GM12878 (cell line): ENCODE data around the gene SIDT2. TPM values are rescaled to one million over a fixed set of nuclear protein-coding genes. Genes with fewer than 3 reads are reported as not detected.

ENCODE experiments used
- ATAC-seq: fragments of 200-7000 bp; cut with Tn5 transposase; 3 replicates; pipeline ENCODE4 v1.9.1; 2020; ENCODE audit warnings: mild to moderate bottlenecking, moderate library complexity
- BruUV-seq: library from RNA; stranded (reverse); fragments of 400-500 nt; replicated peaks from 2 replicates; lab custom pipeline; 2021; lab: Mats Ljungman, UMichigan
- CTCF ChIA-PET: fragments of 300-600 bp; sonication (Branson Sonifier 250); formaldehyde crosslinking; extraction: SDS; loops from one replicate; lab custom pipeline; 2021; ENCODE audit warnings: inconsistent platforms; lab: Yijun Ruan, JAX
- POLR2A ChIA-PET: fragments of 350-600 bp; formaldehyde crosslinking; extraction: SDS; loops from one replicate; lab custom pipeline; 2021; ENCODE audit warnings: inconsistent platforms; lab: Charles Lee
- RAD21 ChIA-PET: fragments of 300-600 bp; sonication (Branson Sonifier 250); formaldehyde crosslinking; loops from one replicate; lab custom pipeline; 2023; ENCODE audit warnings: antibody characterized with exemption; ENCODE audit not compliant: unreplicated experiment; lab: Charles Lee
- SMC1A ChIA-PET: fragments of 300-600 bp; sonication (Branson Sonifier 250); formaldehyde crosslinking; loops from one replicate; lab custom pipeline; 2023; ENCODE audit not compliant: unreplicated experiment, uncharacterized antibody; lab: Charles Lee
- DNase-seq: peaks from one replicate; pipeline ENCODE4 v3.0.0-alpha.2; 2011; ENCODE audit warnings: low read depth, low spot score
- FAIRE-seq: peaks from 3 replicates; lab custom pipeline; 2011; peaks lifted over from hg19 to GRCh38; lab: Jason Lieb, UNC
- H2AFZ ChIP-seq: 2 replicates; pipeline ENCODE4 v1.6.0; 2011; ENCODE audit warnings: low read depth, low read length, control low read depth; ENCODE audit not compliant: control insufficient read depth
- H3K27ac ChIP-seq: 2 replicates; pipeline ENCODE4 v1.5.1; 2011; ENCODE audit warnings: control low read depth; ENCODE audit not compliant: control insufficient read depth, insufficient read depth
- H3K27me3 ChIP-seq, 2 experiments: replicated peaks in 1 of 2; 2 replicates each; pipeline versions ENCODE4 v1.6.0 to v1.6.1; 2011; ENCODE audit warnings: low read length in 1 of 2; ENCODE audit not compliant: control insufficient read depth in 2 of 2, insufficient read depth in 2 of 2
- H3K36me3 ChIP-seq, 2 experiments: 2 replicates each; pipeline ENCODE4 v1.5.1; 2011; ENCODE audit warnings: low read length in 1 of 2; ENCODE audit not compliant: control insufficient read depth in 2 of 2, insufficient read depth in 2 of 2
- H3K4me1 ChIP-seq: 2 replicates; pipeline ENCODE4 v1.6.1; 2011; ENCODE audit warnings: mild to moderate bottlenecking, low read length, moderate library complexity, mixed read lengths; ENCODE audit not compliant: control insufficient read depth, insufficient read depth
- H3K4me2 ChIP-seq: 2 replicates; pipeline ENCODE4 v1.6.0; 2011; ENCODE audit warnings: control low read depth; ENCODE audit not compliant: control insufficient read depth, insufficient read depth
- H3K4me3 ChIP-seq: fragments of 200-600 bp; sonication (generic); 2 replicates; pipeline ENCODE4 v1.5.1; 2016
- H3K79me2 ChIP-seq: 2 replicates; pipeline ENCODE4 v1.6.0; 2011; ENCODE audit warnings: low read length; ENCODE audit not compliant: control insufficient read depth, insufficient read depth
- H3K9ac ChIP-seq: 2 replicates; pipeline ENCODE4 v1.8.0; 2011; ENCODE audit warnings: low read length, control low read depth, mixed read lengths; ENCODE audit not compliant: control insufficient read depth, insufficient read depth
- H3K9me3 ChIP-seq: replicated peaks from 3 replicates; pipeline ENCODE4 v1.5.1; 2011; ENCODE audit warnings: mild to moderate bottlenecking, low read length; ENCODE audit not compliant: control insufficient read depth, insufficient read depth
- H4K20me1 ChIP-seq: 2 replicates; pipeline ENCODE4 v1.6.0; 2011; ENCODE audit not compliant: control insufficient read depth, insufficient read depth
- CHD1 ChIP-seq: IDR thresholded peaks from 2 replicates; pipeline ENCODE4 v1.6.1; 2012; ENCODE audit warnings: low read depth, low read length, improper control_type of control experiment
- CTCF ChIP-seq, 3 experiments: IDR thresholded peaks in 2 of 3; conservative IDR thresholded peaks in 1 of 3; 2 replicates each; pipeline ENCODE4 v1.5.1; 2011; ENCODE audit warnings: low read depth in 3 of 3, low read length in 3 of 3, mild to moderate bottlenecking in 3 of 3, control low read depth in 2 of 3, moderate library complexity in 2 of 3, inconsistent platforms in 1 of 3, mixed read lengths in 1 of 3; ENCODE audit not compliant: control insufficient read depth in 2 of 3, insufficient read depth in 1 of 3; ENCODE audit errors: extremely low read depth in 1 of 3
- TBL1XR1 ChIP-seq: IDR thresholded peaks from 2 replicates; pipeline ENCODE4 v1.6.1; 2012; ENCODE audit warnings: low read depth, low read length, improper control_type of control experiment
- WGBS: methylation state at CpG from one replicate; pipeline ENCODE4 v1.1.6; 2016; ENCODE audit warnings: low lambda C conversion rate; ENCODE audit not compliant: insufficient replicate concordance, insufficient coverage; ENCODE audit errors: missing lambda C conversion rate; 5-methylcytosine and 5-hydroxymethylcytosine counted together
- in situ Hi-C: fragments of 300-500 bp; cut with MboI; formaldehyde crosslinking; loops from 9 replicates; pipeline ENCODE4 v1.14.3; 2018; ENCODE audit warnings: mixed read lengths
- intact Hi-C: fragments of 100-400 bp; cut with micrococcal nuclease; formaldehyde crosslinking; loops from one replicate; pipeline ENCODE4 v1.14.2; 2022; ENCODE audit not compliant: unreplicated experiment
- polyA plus RNA-seq, 11 experiments: library from polyadenylated mRNA; depleted of rRNA in 4 of 11; unstranded in 6 of 11; stranded (reverse) in 5 of 11; fragments of >200 nt; fragmentation: Nextera tagmentation in 4 of 11; fragmentation: Illumina TruSeq in 1 of 11; extraction: Ambion mirVana in 4 of 11; extraction: Trizol in 1 of 11; gene quantifications; 1 replicate in 1 of 11; 2 replicates in 10 of 11; pipeline versions ENCODE4 v1.2.1 to v1.2.3, GENCODE V29; 2011 to 2016; ENCODE audit warnings: inconsistent platforms in 2 of 11, missing spikeins in 2 of 11, low read depth in 1 of 11
- total RNA-seq, 4 experiments: library from RNA; depleted of rRNA in 3 of 4; stranded (reverse); fragments of >200 nt in 3 of 4; fragmentation: Illumina TruSeq in 1 of 4; extraction: Trizol in 1 of 4; gene quantifications; 2 replicates each; pipeline versions ENCODE4 v1.2.1 to v1.2.3, GENCODE V29; 2013 to 2021

Gene SIDT2
- total and polyA plus RNA-seq, 10 of the 15 experiments (the other 5 are each of a cell fraction or from before 2014, with no cell fraction given) = 4.9 to 23.9 (median 10.3) TPM

- no peaks in the 10 kb centered on the region for H3K9me3 ChIP-seq
- peaks cover 1 to 3% of the 10 kb centered on the region in 2 experiments; a peak in 3 of 4 replicates for H3K36me3 ChIP-seq
- CTCF ChIA-PET = interaction anchor here (0.6 to 6.6 kb wide), 12 partner anchors 8 to 334 kb away, joined by 3 to 93 read pairs (median 4); partner anchors contain the start of genes PCSK7 and SIDT2
- TF ChIP-seq TBL1XR1 = 0 out of 2 replicates have a peak, but pooled peaks have one; percentile 9
- TF ChIP-seq CTCF (IDR thresholded peaks at IDR 0.05 in 2 of 3, conservative IDR thresholded peaks at IDR 0.05 in 1 of 3; ENCODE audit: control insufficient read depth in 2 of 3, extremely low read depth in 1 of 3, insufficient read depth in 1 of 3, low read depth in 3 of 3, low read length in 3 of 3) = peak in 1 of 3 experiments; percentile 12; a peak in 1 of 6 replicates
- no peak for TF ChIP-seq CHD1
- H3K27ac ChIP-seq = peak overlapping the region; percentile 80
- H3K4me3 ChIP-seq = peak overlapping the region; percentile 92
- 3% methylated on average over 5 of the region's 5 CpGs for WGBS
- in situ Hi-C loops = no loop called here
- ATAC-seq = peak; percentile 11
- peaks cover 56% of the 10 kb centered on the region for H3K79me2 ChIP-seq
- H3K4me2 ChIP-seq = peak overlapping the region; percentile 64
- BruUV-seq = TSS peak; percentile 73
- H3K4me1 ChIP-seq = peaks cover 7% of the 10 kb centered on the region
- RAD21 ChIA-PET = interaction anchor here (1.1 to 4.6 kb wide), 7 partner anchors 15 to 356 kb away, joined by 3 to 65 read pairs (median 4); partner anchors contain the start of gene SIDT2
- POLR2A ChIA-PET = interaction anchor here (0.5 to 3.6 kb wide), 6 partner anchors 11 to 223 kb away, joined by 3 to 42 read pairs (median 5); partner anchors contain the start of gene SIDT2
- intact Hi-C loops = loop anchor here (1.0 kb wide), 1 partner anchor 33 kb away; the partner anchor contains the start of gene SIDT2
- SMC1A ChIA-PET = interaction anchor here (0.8 to 6.2 kb wide), 9 partner anchors 9 to 293 kb away, joined by 3 to 67 read pairs (median 4); partner anchors contain the start of gene SIDT2
- no peaks in the 10 kb centered on the region for H3K27me3 ChIP-seq
- no peak for DNase-seq
- H3K9ac ChIP-seq = peak overlapping the region; percentile 95
- H4K20me1 ChIP-seq = peaks cover 6% of the 10 kb centered on the region; the same call in 1 of the 2 replicates
- no peak overlapping the region for H2AFZ ChIP-seq
- peak; percentile 35 for FAIRE-seq
Observed at GRCh38 chr11:117145393-117145761, 33.2 kb upstream of the SIDT2 start.
